ENCODE data around the gene TMEM151A.

Gene TMEM151A

DNA sequence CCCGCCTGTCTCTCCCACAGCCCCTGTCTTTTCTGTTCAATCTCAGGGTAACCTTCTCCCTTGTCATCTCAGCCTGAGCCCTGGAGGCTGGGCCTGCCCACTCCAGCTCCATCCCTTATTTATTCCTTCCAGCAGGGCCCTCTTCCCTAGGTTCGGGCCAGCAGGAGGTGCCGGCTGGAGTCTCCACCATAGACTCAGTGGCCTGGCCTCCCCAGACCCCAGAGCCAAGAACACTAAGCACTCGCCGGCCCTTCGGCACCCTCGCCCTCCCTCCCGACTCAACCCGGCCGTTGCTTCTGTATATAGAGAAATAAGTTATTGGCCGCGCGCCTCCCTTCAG lies 24.7 kb upstream of the TMEM151A start:
- TF ChIP-seq, protein P1, sequence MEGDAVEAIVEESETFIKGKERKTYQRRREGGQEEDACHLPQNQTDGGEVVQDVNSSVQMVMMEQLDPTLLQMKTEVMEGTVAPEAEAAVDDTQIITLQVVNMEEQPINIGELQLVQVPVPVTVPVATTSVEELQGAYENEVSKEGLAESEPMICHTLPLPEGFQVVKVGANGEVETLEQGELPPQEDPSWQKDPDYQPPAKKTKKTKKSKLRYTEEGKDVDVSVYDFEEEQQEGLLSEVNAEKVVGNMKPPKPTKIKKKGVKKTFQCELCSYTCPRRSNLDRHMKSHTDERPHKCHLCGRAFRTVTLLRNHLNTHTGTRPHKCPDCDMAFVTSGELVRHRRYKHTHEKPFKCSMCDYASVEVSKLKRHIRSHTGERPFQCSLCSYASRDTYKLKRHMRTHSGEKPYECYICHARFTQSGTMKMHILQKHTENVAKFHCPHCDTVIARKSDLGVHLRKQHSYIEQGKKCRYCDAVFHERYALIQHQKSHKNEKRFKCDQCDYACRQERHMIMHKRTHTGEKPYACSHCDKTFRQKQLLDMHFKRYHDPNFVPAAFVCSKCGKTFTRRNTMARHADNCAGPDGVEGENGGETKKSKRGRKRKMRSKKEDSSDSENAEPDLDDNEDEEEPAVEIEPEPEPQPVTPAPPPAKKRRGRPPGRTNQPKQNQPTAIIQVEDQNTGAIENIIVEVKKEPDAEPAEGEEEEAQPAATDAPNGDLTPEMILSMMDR (IDR thresholded peaks at IDR 0.05; ENCODE audit: insufficient read depth, low read depth, low read length, missing control alignments): no peak
- no peak for DNase-seq (ENCODE audit: low read depth)
- H3K4me3 ChIP-seq (ENCODE audit: low read length): peak overlapping the region; percentile 98

DNA sequence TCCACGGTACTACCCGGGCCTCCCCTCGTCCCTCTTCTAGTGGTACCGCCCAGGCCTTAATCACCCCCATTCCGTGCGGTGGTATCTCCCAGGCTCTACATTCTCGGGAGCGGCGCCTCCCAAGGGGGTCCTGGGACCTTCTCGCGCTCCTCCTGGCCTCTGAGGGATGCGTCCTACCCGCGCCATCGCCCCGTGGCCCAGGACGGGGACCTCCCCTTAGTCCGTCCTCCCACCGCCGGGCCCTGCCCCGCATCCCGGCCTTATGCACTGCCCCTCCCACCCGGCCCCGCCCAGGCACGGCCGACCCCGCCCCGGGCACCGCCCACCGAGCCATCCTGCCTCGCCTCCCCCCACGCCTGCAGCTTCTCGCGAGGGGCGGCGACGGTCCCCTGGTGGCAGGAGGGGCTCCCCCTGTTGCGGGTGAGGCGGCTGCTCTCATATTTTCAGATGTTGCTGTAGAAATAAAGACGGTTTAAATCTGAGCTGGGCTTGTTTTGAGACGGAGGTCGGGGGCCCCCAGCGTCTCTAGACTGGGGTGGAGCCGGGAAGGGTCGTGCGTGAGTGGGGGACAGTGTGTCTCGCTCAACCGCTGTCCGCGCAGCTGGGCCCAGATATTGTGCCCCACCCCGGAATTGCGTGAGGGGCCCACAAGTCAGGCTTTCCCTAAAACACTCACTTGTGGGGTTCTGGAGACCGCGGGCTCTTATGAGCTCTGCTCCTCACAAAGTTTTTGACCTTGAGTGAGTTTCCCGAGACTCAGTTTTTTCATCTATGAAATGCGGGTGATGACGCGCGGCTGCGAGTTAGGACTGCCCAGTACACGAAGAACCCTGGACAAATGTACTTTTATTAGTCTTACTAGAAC lies 24.1 kb upstream of the TMEM151A start:
- TF ChIP-seq, protein P1 (IDR thresholded peaks at IDR 0.05; ENCODE audit: insufficient read depth, low read depth, low read length, missing control alignments): no peak
- peak overlapping the region; percentile 98 for H3K4me3 ChIP-seq (ENCODE audit: low read length)

DNA sequence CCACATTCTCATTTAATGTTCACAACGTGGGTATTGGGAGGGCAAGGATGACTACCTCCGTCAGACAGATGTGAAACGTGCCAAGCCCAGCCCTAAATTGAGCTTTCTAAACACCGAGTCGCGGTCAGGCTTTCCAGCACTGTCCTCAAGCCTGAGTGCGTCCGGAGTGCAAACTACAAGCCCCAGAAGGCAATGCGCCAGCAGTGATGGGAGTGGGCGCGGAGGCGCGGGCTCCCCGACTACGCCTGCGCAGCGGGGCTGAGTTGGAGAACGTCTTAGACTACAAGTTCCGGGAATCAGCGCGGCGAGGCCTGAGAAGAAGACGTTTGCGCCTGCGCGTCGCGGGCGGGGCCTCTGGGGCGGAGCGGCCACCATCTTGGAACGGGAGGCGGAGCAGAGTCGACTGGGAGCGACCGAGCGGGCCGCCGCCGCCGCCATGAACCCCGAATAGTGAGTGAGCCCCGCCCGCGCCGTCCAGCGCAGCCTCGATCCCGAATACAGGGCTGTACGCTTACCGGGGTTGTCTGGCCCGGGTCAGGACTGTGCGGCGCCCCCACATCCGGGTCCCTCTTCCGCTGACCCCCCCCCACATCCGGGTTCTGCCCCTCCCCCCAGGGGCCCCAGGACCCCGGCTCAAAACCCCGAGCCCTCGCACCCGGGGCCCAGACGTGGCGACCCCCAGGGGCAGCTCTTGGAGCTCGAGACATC lies 23.3 kb upstream of the TMEM151A start, which contains the start of gene RAB1B:
Gene RAB1B, plus strand, starts transcription at position 396 of the 708 bp plus-strand sequence. Its CDS starts 41 bp downstream, at position 437.
- peak; percentile 100 for DNase-seq (ENCODE audit: low read depth)
- TF ChIP-seq, protein P1 (IDR thresholded peaks at IDR 0.05; ENCODE audit: insufficient read depth, low read depth, low read length, missing control alignments): no peak
- peak within 1 kb of the TSS; percentile 98 for H3K4me3 ChIP-seq (ENCODE audit: low read length)

More for the DNA sequence above, 24.1 kb upstream of the TMEM151A start:
- peak; percentile 85 for DNase-seq (ENCODE audit: low read depth)

DNA sequence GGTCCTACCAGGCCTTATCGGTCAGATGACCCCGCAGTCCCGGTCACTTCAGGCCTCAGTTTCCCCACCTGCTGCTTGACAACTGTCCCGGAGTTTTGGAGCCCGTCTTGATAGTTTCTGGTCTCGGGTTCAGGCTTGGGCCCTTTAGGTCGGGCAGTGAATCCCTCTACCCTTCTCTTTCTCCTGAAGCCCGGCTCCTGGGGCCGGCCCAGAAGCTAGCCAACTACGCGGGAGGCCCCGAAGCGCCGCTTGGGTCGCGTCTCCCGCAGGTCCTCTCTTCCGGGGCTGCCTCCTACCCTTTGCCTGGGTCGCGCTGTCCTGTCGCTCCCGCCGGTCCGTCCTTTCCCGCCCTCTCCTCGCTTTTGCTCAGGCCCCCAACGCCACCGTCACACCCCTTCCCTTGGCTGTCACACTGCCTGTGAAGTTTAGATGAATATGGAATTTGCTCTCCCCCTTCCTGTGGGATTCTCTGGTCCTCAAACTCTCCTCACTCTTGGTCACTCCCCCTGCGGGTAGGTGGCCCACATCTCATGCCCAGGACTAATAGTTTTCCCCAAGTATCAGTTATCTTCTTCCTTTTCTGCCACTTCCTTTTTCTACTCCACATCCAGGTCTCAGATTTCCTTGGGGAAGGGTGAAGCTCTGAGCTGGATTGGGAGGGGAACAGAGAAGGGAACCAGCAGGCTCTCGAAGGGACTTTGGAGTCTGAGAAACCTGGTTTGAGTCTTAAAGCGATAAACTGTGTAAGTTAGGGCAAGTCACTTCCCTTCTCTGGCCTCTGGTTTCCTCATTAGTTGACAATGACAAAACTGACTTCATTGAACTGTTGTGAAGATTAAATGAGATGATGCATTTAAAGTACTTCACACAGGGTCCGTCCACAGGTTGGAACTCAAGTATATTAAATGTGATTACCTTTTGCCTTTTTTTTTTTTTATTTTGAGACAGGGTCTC lies 22.5 kb upstream of the TMEM151A start:
- TF ChIP-seq, protein P1 (IDR thresholded peaks at IDR 0.05; ENCODE audit: insufficient read depth, low read depth, low read length, missing control alignments): peak; percentile 40
- no peak for DNase-seq (ENCODE audit: low read depth)
- peak overlapping the region; percentile 98 for H3K4me3 ChIP-seq (ENCODE audit: low read length)

DNA sequence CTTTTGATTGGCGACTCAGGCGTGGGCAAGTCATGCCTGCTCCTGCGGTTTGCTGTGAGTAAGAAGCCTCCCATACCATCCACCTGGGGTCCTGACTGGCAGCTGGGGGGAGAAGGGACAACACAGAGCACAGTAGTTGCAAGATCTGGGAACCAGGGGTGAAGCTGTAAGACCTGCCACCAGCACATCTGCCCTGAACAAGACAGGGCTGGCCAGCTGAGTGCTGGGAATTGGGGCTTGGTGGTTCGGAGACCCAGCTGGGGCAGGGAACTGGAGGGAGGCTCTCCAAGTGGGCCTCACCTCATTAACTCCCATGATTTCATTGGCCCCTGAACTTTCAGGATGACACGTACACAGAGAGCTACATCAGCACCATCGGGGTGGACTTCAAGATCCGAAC lies 19.9 kb upstream of the TMEM151A start:
- no peak overlapping the region for H3K4me3 ChIP-seq (ENCODE audit: low read length)
- TF ChIP-seq, protein P1 (IDR thresholded peaks at IDR 0.05; ENCODE audit: insufficient read depth, low read depth, low read length, missing control alignments): no peak
- DNase-seq (ENCODE audit: low read depth): no peak

DNA sequence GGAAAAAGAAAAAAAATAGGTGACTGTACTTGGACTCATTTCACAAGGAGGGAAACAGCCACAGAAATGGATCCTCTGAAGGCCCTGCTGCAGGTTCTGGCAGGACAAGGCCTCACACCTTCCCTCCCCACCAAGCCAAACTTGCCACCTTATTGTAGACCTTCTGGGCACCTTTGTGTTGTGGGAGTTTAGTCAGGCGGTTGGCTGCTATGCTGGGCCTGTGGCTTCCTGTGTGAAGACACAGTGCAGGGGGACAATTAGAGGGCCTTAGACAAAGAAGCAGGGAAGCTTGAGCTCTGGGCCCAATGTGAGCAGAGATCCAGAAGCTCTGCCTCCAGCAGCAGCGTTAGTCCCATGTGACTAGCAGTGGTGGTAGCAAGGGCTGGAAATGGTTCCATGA lies 19.1 kb upstream of the TMEM151A start:
- H3K4me3 ChIP-seq (ENCODE audit: low read length): no peak overlapping the region
- TF ChIP-seq, protein P1 (IDR thresholded peaks at IDR 0.05; ENCODE audit: insufficient read depth, low read depth, low read length, missing control alignments): no peak
- no peak for DNase-seq (ENCODE audit: low read depth)
